DOHH2 (cell line): ENCODE measurements around the gene BCL2.

ENCODE experiments used
- H3F3A ChIP-seq: fragments of 200-600 bp; sonication (generic), shearing (Covaris generic); 2 replicates; pipeline ENCODE4 v1.6.0; 2016; ENCODE audit warnings: antibody characterized with exemption, mild to moderate bottlenecking; ENCODE audit not compliant: control insufficient read depth, insufficient read depth
- H3K27ac ChIP-seq: fragments of 200-600 bp; sonication (generic); 2 replicates; pipeline ENCODE4 v1.5.1; 2014; ENCODE audit warnings: low read depth, mild to moderate bottlenecking, low read length, moderate library complexity
- H3K27me3 ChIP-seq: fragments of 200-600 bp; sonication (generic); 2 replicates; pipeline ENCODE4 v1.6.1; 2014; ENCODE audit warnings: mild to moderate bottlenecking, low read length, mixed read lengths; ENCODE audit not compliant: control insufficient read depth
- H3K36me3 ChIP-seq: fragments of 200-600 bp; sonication (generic); 2 replicates; pipeline ENCODE4 v1.6.1; 2014; ENCODE audit warnings: mild to moderate bottlenecking, low read length, moderate library complexity, mixed read lengths; ENCODE audit not compliant: control insufficient read depth
- H3K4me1 ChIP-seq: fragments of 200-600 bp; sonication (generic); 2 replicates; pipeline ENCODE4 v1.6.1; 2014; ENCODE audit warnings: mild to moderate bottlenecking, low read length, mixed read lengths; ENCODE audit not compliant: control insufficient read depth
- H3K4me2 ChIP-seq: fragments of 200-600 bp; sonication (generic); 2 replicates; pipeline ENCODE4 v1.6.0; 2014; ENCODE audit warnings: mild to moderate bottlenecking, low read length, moderate library complexity
- H3K4me3 ChIP-seq: fragments of 200-600 bp; sonication (generic); 2 replicates; pipeline ENCODE4 v1.5.1; 2014; ENCODE audit warnings: mild to moderate bottlenecking, low read length, mixed read lengths
- H3K79me2 ChIP-seq: fragments of 200-600 bp; sonication (generic); 2 replicates; pipeline ENCODE4 v1.6.1; 2014; ENCODE audit warnings: mild to moderate bottlenecking, low read length, mixed read lengths; ENCODE audit not compliant: control insufficient read depth
- H3K9me2 ChIP-seq: fragments of 200-600 bp; sonication (generic); replicated peaks from 2 replicates; pipeline ENCODE4 v1.6.1; 2014; ENCODE audit warnings: mild to moderate bottlenecking, low read length, mixed read lengths; ENCODE audit not compliant: control insufficient read depth
- H3K9me3 ChIP-seq: fragments of 200-600 bp; sonication (generic); 2 replicates; pipeline ENCODE4 v1.6.1; 2014; ENCODE audit warnings: antibody characterized with exemption, low read length, mixed read lengths; ENCODE audit not compliant: control insufficient read depth, insufficient read depth
- H4K20me1 ChIP-seq: fragments of 200-600 bp; sonication (generic); 2 replicates; pipeline ENCODE4 v1.6.0; 2014; ENCODE audit warnings: low read depth, mild to moderate bottlenecking, antibody characterized with exemption, low read length, moderate library complexity; ENCODE audit not compliant: control insufficient read depth, insufficient read depth
- EZH2phosphoT487 ChIP-seq: fragments of 200-600 bp; sonication (generic); IDR thresholded peaks from 2 replicates; pipeline ENCODE4 v1.6.1; 2017; ENCODE audit warnings: borderline replicate concordance, mild to moderate bottlenecking, antibody characterized with exemption, low read length, moderate library complexity, mixed read lengths
- TF ChIP-seq, protein P1 (sequence below): fragments of 200-600 bp; sonication (generic); IDR thresholded peaks from one replicate; pipeline ENCODE4 v1.5.1; 2014; ENCODE audit warnings: antibody characterized with exemption, mild to moderate bottlenecking, low read depth, low read length; ENCODE audit not compliant: poor library complexity, severe bottlenecking

Gene BCL2

DNA sequence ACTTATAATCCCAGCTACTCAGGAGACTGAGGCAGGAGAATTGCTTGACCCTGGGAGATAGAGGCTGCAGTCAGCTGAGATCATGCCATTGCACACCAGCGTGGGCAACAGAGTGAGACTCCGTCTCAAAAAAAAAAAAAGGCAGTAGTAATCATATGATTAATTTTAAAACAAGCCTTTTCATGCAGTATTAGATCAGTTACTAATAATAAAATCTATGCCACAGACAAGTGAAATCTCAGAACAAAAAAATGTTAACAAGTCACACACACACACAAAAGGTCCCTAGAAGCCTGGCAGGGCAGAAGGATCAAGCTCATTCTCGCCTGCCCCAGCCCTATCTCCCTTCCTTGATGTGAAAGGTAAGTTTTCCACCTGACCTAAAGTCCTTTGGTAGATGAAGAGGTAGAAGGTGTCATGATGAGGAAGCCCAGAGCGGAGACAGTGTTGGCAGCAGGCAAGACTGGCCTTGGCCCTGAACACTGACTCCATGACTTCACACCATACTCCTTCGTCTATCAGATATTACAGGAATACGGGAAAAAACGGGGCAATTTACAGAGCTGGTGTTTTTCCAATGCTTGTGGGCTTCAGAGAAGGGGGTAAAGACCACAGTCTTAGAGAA is 36.8 kb upstream of the BCL2 start:
- Histone ChIP-seq H3K9me2 (no peaks in the 10 kb centered on the region), H3F3A (0 out of 2 replicates have a peak, but pooled peaks cover 4% of the 10 kb centered on the region), H4K20me1 (no peaks in the 10 kb centered on the region), H3K4me2 (no peak overlapping the region), H3K9me3 (no peaks in the 10 kb centered on the region), H3K79me2 (no peaks in the 10 kb centered on the region), H3K4me3 (no peak overlapping the region), H3K36me3 (peaks cover 35% of the 10 kb centered on the region), H3K27me3 (no peaks in the 10 kb centered on the region), H3K27ac (no peak overlapping the region), H3K4me1 (no peaks in the 10 kb centered on the region)
- TF ChIP-seq, protein P1, sequence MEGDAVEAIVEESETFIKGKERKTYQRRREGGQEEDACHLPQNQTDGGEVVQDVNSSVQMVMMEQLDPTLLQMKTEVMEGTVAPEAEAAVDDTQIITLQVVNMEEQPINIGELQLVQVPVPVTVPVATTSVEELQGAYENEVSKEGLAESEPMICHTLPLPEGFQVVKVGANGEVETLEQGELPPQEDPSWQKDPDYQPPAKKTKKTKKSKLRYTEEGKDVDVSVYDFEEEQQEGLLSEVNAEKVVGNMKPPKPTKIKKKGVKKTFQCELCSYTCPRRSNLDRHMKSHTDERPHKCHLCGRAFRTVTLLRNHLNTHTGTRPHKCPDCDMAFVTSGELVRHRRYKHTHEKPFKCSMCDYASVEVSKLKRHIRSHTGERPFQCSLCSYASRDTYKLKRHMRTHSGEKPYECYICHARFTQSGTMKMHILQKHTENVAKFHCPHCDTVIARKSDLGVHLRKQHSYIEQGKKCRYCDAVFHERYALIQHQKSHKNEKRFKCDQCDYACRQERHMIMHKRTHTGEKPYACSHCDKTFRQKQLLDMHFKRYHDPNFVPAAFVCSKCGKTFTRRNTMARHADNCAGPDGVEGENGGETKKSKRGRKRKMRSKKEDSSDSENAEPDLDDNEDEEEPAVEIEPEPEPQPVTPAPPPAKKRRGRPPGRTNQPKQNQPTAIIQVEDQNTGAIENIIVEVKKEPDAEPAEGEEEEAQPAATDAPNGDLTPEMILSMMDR: no peak
- no peak for TF ChIP-seq EZH2phosphoT487

DNA sequence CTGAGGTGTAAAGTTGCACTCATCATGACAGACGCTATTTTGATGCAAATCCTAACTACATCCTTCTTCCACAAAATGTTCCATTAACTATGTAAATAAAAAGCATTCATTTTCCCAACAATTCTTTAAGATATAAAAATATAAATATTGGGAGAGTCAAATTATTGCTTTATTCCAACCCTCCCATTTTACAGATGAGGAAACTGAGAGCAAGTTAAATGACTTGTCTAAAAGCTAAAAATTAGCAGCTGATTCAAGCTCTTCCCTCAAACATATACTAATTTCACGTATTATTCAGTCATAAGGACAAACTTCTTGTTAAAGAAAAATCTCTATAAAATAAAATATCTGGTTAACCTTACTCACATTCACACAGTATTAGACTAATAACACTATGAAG is 30.7 kb upstream of the BCL2 start:
- Histone ChIP-seq H3K9me2 (no peaks in the 10 kb centered on the region), H3K79me2 (no peaks in the 10 kb centered on the region), H3K36me3 (peaks cover 50% of the 10 kb centered on the region), H4K20me1 (no peaks in the 10 kb centered on the region), H3K27ac (no peak overlapping the region), H3K4me2 (no peak overlapping the region), H3K9me3 (no peaks in the 10 kb centered on the region), H3F3A (no peaks in the 10 kb centered on the region; the same call in 1 of the 2 replicates), H3K27me3 (no peaks in the 10 kb centered on the region), H3K4me3 (no peak overlapping the region), H3K4me1 (peaks cover 14% of the 10 kb centered on the region)
- TF ChIP-seq, protein P1: no peak
- TF ChIP-seq EZH2phosphoT487: no peak

DNA sequence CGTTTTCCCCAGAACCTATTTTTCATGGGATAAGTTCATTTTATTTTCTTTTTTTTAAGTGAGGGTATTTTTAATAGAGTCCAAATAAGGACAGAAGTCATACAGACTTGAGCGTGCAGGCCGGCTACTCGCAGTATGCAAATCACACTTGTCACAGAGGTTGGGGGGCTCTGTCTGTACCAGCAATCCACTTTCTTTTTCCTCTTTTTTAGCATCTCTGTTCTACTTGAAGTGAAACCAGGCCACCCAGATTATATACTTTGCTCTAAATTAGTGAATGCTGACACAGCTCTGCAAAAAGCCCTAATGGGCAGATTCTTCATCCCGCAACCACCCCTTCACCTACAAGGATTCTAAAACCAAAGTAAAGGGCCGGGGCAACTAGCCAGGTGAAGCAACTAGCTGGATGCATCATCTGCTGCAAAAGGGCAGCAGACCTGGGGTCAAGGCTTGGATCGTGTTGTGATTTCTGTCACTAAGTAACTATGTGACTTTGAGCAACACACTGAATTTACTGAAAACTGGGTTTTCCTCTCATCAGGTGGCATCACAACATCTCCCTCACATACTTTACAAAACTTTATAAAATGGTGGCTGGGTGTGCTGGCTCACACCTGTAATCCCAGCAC is 29.1 kb upstream of the BCL2 start:
- H3K4me1 ChIP-seq: peaks cover 14% of the 10 kb centered on the region
- no peaks in the 10 kb centered on the region for H3K9me2 ChIP-seq
- H3K27me3 ChIP-seq: no peaks in the 10 kb centered on the region
- H3K36me3 ChIP-seq: peaks cover 49% of the 10 kb centered on the region
- H3K4me2 ChIP-seq: peak overlapping the region; percentile 68
- no peaks in the 10 kb centered on the region; the same call in 1 of the 2 replicates for H3F3A ChIP-seq
- no peaks in the 10 kb centered on the region for H3K79me2 ChIP-seq
- peak overlapping the region; percentile 51 for H3K27ac ChIP-seq
- no peak for TF ChIP-seq EZH2phosphoT487
- TF ChIP-seq, protein P1: no peak
- H3K9me3 ChIP-seq: no peaks in the 10 kb centered on the region
- no peaks in the 10 kb centered on the region for H4K20me1 ChIP-seq
- peak overlapping the region; percentile 47 for H3K4me3 ChIP-seq
